HG03108 (cell line): ENCODE results near the gene GALR1.
"Not testable (repeated sequence)": the region's sequence is repeated elsewhere in the genome, so short reads cannot be mapped to it uniquely, and the experiment has no call there.

Source experiments
- ATAC-seq: cut with Tn5 transposase; IDR thresholded peaks from one replicate; pipeline ENCODE4 v1.9.1; 2021; ENCODE audit warnings: moderate library complexity; ENCODE audit not compliant: unreplicated experiment

Gene GALR1

DNA sequence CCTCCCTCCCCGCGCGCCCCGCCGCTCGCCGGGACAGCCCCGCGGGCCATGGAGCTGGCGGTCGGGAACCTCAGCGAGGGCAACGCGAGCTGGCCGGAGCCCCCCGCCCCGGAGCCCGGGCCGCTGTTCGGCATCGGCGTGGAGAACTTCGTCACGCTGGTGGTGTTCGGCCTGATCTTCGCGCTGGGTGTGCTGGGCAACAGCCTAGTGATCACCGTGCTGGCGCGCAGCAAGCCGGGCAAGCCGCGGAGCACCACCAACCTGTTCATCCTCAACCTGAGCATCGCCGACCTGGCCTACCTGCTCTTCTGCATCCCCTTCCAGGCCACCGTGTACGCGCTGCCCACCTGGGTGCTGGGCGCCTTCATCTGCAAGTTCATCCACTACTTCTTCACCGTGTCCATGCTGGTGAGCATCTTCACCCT, 865 bp downstream of the GALR1 start:
- ATAC-seq = no peak

DNA sequence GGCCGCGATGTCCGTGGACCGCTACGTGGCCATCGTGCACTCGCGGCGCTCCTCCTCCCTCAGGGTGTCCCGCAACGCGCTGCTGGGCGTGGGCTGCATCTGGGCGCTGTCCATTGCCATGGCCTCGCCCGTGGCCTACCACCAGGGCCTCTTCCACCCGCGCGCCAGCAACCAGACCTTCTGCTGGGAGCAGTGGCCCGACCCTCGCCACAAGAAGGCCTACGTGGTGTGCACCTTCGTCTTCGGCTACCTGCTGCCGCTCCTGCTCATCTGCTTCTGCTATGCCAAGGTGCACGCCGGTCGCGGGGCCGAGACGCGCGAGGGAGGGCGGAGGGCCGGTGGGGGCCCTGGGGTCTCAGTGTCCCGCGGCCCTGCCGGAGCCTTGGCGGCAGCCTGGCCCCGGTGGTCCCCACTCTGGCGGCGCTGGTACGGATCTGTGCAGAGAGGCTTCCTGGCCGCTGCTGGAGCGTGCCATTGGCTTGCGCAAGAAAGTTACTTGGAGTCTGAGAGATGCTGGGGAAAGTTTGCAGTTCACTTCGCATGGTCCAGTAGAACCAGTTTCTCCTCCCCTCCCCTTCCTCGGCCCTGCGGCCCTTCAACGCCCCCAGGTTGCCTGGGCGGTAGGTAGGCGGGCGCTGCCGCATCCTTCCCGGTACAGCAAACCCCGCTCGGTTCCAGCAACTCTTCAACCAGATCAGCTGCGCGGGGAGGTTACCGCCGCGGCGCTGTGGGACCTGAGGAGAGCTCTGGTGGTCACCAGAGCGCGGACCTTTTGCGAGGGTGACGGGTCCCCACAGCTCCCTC, 1.5 kb downstream of the GALR1 start:
- ATAC-seq = no peak

GRCh38 chr18:77251730-77252050, 2.0 kb downstream of the GALR1 start:
- no peak for ATAC-seq

DNA sequence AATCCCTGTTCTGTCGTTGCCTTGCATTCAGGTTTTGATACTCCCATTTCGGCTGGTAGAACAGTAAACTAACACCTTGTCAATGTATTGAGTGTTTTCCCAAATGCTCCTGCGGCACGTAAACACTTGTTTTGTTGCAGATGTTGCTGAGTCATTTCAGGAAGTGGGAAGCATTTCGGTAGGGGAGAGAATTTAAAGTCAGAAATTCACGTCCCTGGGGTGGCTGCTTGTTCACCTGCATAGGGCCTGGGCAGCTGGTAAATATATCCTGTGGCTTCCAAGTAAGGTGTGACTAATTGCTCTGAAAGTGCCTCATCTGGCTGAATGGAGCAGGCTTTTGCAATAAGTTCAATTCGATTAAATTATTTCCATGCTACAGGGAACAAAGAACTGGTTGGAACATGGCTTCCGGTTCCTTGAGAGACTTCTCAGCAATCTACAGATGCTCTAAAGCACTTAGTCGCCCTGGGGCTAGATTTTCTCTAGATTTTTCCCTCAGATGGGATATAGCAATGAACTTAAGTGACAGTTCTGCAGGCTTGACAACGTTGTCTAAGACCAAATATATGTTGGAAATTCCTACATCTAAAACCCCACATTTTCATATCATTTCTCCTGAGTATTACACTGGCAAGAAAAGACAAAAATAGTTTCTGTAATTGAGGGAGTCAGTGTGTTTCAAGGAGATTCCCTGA, 5.2 kb downstream of the GALR1 start:
- ATAC-seq = no peak

- no peak for ATAC-seq
Measured at GRCh38 chr18:77255426-77256105, 5.9 kb downstream of the GALR1 start.

GRCh38 chr18:77262643-77263465, 13.2 kb downstream of the GALR1 start:
- ATAC-seq = no peak

DNA sequence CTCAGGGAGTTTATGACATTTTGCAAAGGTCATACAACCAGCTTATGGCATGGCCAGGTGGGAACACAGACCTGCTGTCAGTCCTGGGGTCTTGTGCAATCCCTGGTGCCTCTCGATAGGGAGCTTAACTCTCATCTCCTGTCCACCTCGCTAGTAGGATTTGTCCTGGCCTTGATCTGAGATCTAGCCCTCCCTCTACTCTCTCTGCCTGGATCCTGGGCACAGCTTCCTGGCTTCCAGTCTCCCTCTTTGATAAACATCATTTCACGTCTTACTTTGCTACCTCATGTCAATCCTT, 13.8 kb downstream of the GALR1 start:
- ATAC-seq = no peak

DNA sequence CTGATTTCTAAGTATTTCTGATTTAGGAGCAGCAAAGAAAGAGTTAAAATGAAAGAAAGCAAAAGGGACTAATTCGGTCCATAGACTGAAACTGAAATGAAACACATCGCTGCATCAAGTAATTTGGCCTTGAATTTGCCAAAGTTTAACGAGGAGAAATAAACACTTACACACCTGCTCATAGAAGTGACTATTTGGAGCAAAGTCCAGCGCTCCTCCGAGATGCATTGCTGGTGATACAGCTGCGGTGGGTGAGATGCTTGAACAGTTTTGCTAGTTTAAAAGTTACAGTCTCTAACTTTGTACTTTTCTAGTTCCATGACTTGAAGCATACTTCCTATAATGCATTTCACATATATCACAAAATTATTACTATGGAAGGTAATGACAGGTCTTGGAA, 18.3 kb downstream of the GALR1 start:
- ATAC-seq = no peak

DNA sequence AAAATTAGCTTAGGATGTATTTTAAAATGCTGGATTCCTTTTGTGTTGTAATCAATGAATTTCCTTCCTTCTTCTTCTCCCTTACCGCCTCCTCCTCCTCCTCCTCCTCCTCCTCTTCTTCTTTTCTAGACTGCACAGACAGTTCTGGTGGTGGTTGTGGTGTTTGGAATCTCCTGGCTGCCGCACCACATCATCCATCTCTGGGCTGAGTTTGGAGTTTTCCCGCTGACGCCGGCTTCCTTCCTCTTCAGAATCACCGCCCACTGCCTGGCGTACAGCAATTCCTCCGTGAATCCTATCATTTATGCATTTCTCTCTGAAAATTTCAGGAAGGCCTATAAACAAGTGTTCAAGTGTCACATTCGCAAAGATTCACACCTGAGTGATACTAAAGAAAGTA, 18.8 kb downstream of the GALR1 start:
- no peak for ATAC-seq

- no peak for ATAC-seq
Measured at GRCh38 chr18:77271576-77272481, 22.2 kb downstream of the GALR1 start.

- ATAC-seq = not testable (repeated sequence)
Measured at GRCh38 chr18:77290841-77291240, 41.2 kb downstream of the GALR1 start.

DNA sequence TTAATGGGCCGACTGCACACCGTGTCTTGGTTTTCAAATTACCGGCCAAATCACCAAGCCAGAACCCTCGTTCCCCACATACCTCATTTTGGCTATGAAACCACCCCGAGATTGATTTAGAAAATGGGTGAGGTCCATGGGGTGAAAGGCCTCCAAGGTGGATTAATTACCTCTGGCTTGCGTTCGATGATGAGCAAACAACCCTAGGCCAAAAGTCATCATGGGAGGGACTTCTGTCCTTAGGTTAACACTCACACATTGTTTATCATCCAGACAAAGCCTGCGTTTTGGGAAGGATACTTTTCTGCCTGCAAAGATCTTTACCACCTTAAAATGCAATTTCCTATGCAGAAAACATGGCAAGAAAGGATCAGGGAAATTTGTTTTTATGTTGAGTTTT, 48.5 kb downstream of the GALR1 start:
- ATAC-seq = no peak

- no peak for ATAC-seq
Measured at GRCh38 chr18:77299706-77300105, 50.1 kb downstream of the GALR1 start.

DNA sequence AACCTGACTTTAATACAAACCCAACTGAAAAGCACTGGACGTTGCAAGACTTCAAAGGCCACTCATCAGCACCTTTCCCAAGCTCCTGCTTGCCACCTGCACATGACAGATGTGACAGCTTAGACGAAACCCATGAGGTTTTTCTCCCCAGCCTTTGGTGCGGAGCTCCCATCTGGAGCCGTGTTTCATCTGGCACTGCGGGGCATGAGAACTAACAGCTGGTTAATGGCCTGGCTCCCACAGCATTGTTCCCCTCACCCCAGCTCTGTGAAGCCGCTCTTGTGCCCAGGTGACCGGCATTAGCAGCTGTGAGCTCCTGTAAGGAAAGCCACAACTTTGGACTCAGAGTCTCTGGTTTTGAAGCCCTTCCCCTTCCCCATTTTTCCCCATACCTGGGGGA, 50.9 kb downstream of the GALR1 start:
- ATAC-seq = no peak

DNA sequence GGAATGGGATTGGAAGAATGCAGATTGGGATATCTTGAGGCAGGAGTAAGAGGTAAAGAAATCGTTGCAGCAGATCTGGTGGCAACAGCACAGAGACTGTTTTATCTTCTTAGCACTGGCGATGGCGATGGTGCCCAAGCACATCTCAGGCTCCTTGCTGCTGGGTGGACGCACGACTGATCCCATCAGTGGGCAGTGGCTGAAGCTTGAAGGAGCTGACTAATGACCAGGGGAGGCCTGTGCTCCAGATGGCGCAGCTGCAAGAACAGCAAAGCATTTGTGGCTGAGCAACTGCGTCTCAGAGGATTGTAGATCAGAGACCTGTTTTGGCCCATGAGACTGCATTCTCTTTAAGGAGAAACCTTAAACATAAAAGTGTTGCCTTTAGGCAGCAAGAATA, 54.6 kb downstream of the GALR1 start:
- ATAC-seq = no peak

GRCh38 chr18:77305676-77306075, 56.0 kb downstream of the GALR1 start:
- no peak for ATAC-seq

GRCh38 chr18:77308216-77308615, 58.6 kb downstream of the GALR1 start:
- ATAC-seq = no peak

- ATAC-seq = no peak
Measured at GRCh38 chr18:77314511-77314910, 64.9 kb downstream of the GALR1 start.

- ATAC-seq = no peak
Measured at GRCh38 chr18:77314952-77315351, 65.3 kb downstream of the GALR1 start.

- ATAC-seq = no peak
Measured at GRCh38 chr18:77316008-77316407, 66.4 kb downstream of the GALR1 start.
